ENCODE data around the gene COL13A1.

COL13A1 gene

GRCh38 chr10:69801434-69802315, at the start of gene COL13A1:
COL13A1 (plus strand) TSS chr10:69801906; CDS start chr10:69802424, 518 bp downstream.
- no peak for DNase-seq

GRCh38 chr10:69752479-69752878, 49.2 kb upstream of the COL13A1 start:
- no peak for DNase-seq

GRCh38 chr10:69756279-69756678, 45.4 kb upstream of the COL13A1 start:
- DNase-seq, result no peak

DNA sequence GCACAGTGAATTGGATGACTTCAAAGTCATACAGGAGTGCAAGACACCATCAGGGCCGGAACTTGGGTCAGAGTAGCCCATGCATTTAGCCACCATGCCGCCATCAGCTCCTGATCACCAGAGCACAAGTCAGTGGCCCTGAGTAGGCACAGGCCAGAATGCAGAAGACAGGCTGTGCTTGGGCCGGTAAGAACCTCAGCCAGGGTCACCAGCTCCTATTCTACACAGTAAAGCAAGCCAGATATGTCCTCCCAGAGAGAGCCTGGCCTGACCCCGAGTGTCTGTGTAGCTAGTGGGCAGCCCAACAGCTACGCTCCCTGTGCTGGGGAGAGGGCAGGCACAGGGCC, 44.5 kb upstream of the COL13A1 start:
- DNase-seq, result no peak

DNA sequence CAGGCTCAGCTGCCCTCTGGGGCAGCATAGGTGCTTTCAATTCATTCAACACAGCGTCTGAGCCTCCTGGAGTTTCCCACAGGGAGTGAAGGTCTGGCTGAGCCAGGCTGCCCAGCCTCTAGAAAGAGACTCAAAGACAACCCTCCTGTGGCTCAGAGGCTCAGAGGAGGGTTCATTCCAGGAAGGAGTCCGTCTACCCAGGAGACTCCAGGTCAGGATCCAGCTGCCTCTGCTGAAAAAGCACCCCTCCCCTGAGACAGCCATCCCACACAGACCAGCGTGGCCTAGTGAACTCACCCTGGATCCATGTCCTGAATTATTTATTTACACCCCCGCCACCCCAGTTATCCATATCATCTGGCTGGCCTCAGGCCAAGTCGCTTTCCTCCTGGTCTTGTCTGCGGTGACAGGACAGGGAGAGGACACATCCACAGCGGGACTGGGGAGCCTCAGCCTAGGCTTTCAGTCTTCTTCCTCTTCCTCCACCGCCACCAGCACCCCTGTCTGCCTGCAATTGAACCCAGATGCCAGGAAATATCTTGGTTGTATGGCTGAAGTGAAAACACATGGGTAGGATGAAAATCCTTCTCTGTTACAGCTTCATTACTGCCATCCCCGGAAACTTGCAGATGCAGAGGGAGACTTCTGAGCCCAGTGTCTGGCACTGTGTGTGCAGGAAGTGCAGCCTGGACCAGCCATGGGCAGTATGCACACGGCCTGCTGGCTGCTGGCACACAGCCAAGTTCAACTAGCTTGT, 44.0 kb upstream of the COL13A1 start:
- DNase-seq, result no peak

- DNase-seq, result no peak
These were observed 43.4 kb upstream of the COL13A1 start for GRCh38 chr10:69758310-69758728.

DNA sequence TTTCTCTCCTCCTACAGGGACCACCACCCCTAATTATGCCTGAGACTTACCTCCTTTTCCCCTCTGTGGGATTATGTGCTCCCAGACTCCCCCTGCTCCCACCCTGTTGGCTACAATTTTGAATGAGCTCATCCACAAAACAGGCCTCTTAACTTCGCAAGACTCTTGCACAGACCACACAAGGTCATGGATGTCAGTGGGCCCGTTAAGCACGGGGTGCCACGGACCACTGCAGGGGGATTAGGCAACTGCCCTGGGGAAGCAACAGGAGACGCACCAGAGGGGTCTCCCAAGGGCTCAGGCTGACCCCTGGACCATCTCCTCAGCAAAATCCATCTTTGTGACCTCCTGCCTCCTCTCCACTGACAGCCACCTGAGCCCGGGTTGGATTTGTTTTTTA, 42.1 kb upstream of the COL13A1 start:
- no peak for DNase-seq

DNA sequence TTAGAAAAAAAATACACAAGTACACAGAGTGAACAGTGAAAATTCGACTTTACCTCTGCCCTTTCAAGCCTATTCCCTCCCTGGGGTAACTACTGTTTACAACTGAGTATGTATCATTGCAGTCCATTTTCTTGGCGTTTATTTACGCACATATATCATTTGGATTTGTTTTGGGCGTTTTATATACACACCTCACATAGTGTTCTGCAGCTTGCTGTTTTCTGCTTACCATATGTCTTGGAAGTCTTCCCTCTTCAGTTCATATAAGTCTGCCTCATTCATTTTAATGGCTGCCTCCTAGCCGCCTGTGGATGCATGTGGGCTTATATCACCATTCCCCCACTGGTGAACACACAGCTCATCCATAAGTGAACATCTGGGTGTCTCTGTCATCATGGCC, 41.6 kb upstream of the COL13A1 start:
- DNase-seq, result no peak

DNA sequence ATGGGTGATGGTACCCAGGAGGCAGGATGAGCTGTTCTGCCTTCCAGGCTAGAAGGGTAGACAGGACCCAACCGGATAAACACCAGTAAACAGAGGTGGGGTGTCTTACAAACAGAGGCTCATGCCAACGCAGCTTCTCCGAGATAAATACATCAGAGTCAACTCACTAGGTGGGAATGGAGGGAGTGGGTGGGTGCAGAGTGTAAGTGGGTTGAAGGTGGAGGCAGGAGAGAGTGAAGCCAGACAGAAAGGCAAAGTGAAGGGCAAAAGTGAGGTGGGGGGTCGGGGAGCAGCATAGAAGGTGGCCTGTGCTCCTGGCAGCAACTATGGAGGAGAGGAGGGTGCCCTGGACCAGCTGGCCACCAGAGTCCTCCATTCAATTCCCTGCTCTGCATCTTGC, 40.4 kb upstream of the COL13A1 start:
- no peak for DNase-seq

- DNase-seq, result no peak
These were observed 35.4 kb upstream of the COL13A1 start for GRCh38 chr10:69766161-69766910.

- no peak for DNase-seq
These were observed 33.9 kb upstream of the COL13A1 start for GRCh38 chr10:69767793-69768192.

DNA sequence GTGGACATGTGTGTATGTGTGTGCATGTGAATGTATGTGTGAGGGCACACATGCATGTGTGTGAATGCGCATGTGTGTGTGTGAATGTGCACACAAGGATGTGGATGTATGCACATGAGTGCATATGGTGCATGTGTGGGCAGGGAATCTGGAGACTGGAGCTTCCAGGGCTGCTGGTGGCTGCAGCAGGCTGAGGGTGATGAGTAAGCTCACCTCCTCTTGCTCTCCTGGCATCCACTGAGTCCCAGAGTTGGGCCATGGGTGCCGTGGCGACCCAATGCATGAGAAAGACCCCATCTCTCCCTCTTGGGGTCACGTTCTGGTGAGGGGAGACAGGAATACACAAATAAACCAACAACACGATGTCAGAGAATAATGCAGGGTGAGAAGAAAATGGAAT, 33.3 kb upstream of the COL13A1 start:
- no peak for DNase-seq

DNA sequence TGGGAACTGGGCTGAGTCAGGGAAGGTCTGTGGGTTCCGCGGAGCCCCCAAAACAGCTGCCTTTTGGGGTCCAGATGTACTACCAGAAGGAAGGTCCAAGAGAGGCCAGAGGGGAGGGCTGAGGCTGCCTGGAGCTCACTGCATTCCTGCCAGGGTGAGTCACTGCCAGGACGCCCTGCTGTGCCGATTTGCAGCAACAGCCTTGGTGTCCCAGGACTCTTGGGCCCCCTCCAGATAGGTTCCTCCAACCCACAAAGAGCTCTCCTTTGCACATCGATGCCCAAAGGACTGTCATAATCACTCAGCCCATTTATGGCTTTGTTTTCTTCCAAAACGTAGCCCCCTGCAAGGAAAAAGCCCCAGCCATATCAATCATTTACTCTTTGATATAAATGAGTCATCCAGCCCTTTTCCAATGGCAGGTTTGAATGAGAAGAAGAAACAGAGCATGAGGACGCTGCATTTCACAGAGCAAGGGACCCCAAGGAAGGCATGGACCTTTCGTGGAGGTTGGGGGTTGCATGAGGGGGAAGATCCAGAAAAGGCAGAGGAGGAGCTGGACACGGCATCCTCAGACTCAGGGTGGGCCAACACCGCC, 32.2 kb upstream of the COL13A1 start:
- DNase-seq, result no peak

DNA sequence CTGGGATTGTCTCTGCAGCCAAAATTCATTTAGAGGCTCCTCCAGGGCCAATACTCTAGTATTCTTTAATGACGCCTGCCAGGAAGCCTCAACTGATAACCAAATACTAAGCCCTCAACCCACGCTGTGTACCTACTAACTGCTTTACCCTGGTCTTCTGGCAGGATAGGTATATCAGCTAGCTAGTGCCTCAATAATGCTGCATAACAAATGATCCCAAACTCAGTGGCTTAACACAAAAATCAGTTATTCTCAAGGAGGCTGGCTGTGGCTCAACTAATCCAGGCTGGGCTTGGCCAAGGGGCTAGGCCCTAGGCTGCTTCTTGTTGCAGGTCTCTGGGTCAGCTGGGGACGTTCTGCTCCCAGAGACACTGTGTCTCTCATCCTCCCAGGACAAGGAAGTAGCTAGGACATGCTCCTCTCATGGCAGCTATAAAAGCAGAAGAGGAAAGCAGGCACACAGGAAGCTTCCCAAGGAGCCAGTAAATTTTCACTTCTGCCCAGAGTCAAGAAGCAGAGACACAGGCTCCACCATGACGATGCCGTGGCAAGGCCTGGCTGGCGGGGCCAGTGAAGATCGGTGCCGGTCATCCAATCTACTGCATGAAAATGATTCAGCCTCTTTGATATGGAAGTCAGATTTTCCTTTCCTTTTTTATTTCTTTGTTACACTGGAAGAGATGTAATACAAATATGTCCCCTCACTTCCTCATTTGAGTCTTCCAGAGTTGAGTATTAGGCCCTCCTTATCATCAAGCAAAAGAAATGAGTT, 28.6 kb upstream of the COL13A1 start:
- no peak for DNase-seq

DNA sequence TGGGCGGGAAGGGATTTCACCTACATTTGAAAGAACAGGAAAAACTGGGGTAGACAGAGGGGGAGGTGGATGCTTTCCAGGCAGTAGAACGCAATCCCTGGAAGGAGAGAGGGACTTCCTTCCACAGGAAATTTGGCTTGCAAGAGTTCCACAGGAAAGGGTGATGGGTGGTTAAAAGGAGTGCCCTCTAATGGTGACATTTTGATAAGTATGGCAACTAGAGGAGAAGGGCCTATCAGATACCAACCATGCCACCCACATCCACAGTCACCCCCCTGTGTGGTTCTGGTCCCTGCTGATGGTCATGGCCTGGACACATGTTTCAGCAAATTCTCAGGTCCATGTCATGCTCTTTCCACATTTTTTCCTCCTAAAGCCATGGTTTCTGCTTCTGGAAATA, 27.1 kb upstream of the COL13A1 start:
- no peak for DNase-seq

DNA sequence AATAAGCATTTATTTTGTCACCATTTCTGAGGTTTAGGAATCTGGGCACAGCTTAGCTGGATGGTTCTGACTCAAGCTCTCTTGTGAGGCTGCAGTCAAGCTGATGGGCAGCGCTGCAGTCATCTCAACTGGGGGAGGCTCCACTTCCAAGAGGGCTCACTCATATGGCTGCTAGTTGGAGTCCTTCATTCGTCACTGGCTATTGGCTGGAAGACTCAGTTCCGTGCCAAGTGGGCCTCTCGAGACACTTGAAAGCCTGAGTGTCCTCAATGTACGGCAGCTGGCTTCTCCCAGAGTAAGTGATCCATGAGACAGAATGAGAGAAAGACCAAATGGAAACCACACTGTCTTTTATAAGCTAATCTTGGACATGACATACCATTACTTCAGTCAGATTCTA, 21.6 kb upstream of the COL13A1 start:
- no peak for DNase-seq

DNA sequence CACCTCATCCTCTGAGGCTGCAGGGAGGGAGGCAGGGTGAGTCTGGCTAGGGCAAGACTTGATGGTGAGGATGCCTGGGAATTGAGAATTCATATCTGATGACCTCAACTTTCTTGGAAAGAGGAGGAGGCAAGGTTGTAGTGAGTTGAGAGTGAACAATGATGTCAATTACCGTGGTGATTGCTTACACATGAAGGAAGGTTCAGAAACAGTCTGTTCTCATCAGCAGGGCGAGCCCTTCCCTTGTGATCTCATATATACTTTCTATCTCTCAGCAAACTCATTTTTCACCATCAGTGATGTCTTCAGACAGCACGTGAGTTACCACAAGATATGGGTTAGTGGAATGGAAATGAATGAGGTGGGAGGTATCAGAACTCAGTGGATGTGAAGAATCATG, 20.1 kb upstream of the COL13A1 start:
- DNase-seq, result no peak

DNA sequence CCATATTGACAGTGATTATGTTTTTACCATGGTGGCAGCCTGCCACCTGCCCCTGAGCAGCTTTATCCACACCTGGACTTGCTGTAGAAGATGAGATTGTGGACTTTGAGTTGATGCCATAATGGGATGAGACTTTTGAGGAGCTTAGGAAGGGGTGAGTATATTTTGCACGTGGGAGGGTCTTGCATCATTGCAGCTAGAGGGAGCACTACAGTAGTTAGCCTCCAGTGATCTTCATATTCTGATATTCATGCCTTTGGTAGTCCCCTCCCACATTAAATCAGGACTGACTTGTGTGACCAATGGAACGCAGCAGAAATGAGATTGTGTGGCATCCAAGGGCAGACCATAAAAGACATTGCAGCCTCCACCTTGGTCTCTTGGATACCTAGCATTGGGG, 18.2 kb upstream of the COL13A1 start:
- no peak for DNase-seq

GRCh38 chr10:69786791-69787190, 14.9 kb upstream of the COL13A1 start:
- DNase-seq, result no peak

- no peak for DNase-seq
These were observed 14.0 kb upstream of the COL13A1 start for GRCh38 chr10:69787681-69788080.

DNA sequence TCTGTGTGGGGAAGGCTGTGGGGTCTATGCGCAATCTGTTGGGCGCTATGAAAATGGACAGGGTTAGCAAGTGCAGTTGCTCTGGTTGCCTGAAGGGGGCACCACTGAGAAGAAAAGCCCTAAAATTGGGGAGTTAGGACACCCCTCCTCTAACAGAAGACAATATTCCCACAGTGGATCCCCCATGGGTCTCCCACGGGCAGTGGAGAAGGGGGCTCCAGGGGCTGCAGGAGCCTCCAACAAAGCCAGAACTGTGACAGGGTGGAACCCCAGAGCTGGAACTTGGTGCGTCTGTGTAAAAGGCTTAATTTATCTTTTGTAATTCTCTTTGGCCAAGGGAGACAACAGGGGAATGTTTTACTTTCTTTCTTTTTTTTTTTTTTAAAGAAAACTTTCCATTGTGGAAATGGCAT, 12.5 kb upstream of the COL13A1 start:
- no peak for DNase-seq

DNA sequence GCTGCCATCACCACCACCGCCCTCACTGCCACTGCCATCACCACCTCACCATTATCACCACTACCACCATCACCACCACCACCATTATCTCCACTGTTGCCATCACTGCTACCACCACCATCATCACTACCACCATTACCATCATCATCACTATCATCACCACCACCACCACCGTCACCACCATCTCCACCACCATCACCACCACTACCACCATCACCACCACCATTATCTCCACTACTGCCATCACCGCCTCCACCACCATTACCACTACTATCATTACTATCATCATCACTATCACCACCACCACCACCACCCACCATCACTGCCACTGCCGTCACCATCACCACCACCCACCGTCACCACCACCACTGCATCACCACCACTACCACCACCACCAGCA, 9.9 kb upstream of the COL13A1 start:
- DNase-seq, result no peak
